HFF-Myc (cell line): ENCODE measurements around the gene TMSB4X.
"Not testable (repeated sequence)": the region's sequence is repeated elsewhere in the genome, so short reads cannot be mapped to it uniquely, and the experiment has no call there.

Experiments
- DNase-seq: peaks from one replicate; pipeline ENCODE4 v3.0.0-alpha.2; 2011; ENCODE audit warnings: low read depth; ENCODE audit errors: extremely low read depth
- H3K4me3 ChIP-seq: replicated peaks from 2 replicates; pipeline ENCODE4 v1.5.1; 2011; ENCODE audit warnings: low read depth, mild to moderate bottlenecking, control low read depth, low read length
- TF ChIP-seq, protein P1 (sequence below): IDR thresholded peaks from 2 replicates; pipeline ENCODE4 v1.5.1; 2012; ENCODE audit warnings: mild to moderate bottlenecking, low read depth, low read length, control low read depth; ENCODE audit errors: missing control alignments

Gene TMSB4X

DNA sequence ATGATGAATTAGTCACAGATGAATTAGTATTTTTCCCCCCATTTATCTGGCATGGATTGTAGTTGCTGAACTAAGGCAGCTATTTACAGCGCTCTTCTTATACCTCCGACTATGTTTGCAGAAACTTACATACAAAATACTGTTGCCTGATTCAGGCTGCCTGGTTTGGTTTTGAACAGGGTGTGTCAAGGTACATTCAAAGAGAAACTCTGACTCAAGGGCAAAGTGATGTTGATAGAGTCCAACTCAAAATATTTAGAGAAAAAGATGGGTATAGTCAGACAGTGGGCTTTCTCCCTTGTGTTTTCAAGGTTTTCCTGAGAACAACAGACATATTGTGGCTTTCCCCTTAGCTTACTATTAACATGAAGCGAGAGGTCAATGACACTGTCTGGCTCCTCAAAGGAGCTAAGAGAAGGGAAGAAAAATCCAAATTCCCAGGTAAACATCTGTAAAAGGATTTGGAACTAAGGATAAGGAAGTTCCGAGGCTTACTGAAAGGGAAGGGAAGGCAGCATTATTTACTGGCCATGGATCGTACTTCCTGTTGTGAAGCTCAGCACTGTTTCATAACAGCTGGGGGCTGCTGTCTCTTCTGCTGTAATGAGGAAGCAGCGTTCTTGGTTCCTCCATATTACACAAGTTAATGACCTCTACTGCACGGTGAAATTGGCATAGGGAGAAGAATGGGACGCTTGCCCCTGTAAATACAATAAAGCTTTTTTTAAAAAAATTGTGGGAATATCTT lies 38.6 kb downstream of the TMSB4X start:
- DNase-seq: no peak
- TF ChIP-seq, protein P1, sequence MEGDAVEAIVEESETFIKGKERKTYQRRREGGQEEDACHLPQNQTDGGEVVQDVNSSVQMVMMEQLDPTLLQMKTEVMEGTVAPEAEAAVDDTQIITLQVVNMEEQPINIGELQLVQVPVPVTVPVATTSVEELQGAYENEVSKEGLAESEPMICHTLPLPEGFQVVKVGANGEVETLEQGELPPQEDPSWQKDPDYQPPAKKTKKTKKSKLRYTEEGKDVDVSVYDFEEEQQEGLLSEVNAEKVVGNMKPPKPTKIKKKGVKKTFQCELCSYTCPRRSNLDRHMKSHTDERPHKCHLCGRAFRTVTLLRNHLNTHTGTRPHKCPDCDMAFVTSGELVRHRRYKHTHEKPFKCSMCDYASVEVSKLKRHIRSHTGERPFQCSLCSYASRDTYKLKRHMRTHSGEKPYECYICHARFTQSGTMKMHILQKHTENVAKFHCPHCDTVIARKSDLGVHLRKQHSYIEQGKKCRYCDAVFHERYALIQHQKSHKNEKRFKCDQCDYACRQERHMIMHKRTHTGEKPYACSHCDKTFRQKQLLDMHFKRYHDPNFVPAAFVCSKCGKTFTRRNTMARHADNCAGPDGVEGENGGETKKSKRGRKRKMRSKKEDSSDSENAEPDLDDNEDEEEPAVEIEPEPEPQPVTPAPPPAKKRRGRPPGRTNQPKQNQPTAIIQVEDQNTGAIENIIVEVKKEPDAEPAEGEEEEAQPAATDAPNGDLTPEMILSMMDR: no peak
- no peak overlapping the region for H3K4me3 ChIP-seq

DNA sequence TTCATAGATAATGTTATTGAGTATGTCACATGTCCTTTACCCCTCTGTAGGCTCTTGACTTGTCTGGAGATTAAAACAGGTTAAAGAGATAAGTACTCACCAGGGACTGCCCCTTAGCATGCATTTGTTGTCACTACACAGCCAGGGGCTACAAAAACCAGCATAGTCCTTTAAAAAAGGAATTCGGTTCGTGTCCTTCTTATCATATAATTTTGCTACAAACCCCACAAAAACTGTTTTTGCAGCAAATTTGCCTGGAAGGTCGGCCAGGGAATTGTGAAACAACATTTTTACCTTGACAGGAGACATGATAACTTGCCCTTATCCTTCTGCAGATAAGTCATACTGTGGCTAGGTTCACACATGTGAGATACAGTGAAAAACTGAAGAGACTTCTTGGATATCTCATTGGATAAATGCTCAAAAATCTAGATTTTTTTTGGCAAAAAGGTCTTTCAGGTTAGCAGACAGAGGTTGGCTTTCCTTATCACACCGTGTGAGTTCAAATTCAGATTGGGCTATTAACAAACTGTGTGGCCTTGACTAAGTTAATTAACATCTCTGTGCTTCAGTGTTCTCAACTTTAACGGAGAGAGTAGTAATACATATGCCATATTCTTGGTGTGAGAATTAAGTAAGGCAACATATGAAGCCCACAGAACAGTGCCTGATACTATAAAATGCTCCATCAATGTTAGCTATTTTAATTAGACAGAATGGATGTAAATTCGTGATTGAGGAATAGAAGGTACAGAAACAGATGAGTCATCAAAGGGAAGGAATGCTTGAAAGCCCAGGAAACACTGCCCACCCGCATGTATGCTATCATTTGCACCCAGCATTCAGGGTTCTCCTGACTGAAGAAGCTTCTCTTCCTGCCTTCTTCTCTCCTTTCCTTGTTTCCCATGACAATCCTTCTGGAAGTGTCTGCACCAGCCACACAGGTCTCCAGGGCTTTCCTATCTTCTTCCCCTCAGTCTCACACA lies 39.5 kb downstream of the TMSB4X start:
- TF ChIP-seq, protein P1: no peak
- H3K4me3 ChIP-seq: no peak overlapping the region
- no peak for DNase-seq

DNA sequence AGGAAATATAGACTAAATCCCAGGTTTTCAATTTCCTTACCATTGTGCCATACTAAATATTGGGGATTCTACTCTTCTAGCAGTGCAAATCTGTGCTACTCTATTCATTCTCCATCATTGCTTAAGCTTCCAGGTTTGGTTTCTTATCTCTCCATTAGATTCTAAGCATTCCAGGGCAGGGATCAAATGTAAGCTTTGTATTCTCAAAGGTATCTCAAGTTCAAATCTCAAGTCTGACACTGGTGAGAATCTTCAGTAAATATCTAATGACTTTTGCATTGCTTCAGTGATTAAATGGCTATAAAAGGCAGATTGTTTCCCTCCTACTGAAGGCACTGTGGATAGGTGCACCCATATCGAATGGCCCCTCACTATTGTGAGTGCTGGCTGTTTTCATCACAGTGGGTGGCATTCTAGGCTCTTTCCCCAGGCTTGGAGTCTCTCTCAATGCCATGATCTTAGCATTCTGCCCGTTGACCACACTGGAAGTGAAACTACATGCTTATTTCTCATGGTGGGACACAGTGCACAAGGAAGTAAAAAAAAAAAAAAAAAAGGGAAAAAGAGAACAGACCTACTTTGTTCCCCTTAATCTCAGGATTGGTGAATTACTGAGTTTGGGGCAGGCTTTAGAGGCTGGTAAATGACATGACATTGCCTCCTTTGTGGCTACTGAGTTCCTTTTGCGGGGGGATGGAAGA lies 40.8 kb downstream of the TMSB4X start:
- no peak for DNase-seq
- TF ChIP-seq, protein P1: no peak
- H3K4me3 ChIP-seq: no peak overlapping the region

DNA sequence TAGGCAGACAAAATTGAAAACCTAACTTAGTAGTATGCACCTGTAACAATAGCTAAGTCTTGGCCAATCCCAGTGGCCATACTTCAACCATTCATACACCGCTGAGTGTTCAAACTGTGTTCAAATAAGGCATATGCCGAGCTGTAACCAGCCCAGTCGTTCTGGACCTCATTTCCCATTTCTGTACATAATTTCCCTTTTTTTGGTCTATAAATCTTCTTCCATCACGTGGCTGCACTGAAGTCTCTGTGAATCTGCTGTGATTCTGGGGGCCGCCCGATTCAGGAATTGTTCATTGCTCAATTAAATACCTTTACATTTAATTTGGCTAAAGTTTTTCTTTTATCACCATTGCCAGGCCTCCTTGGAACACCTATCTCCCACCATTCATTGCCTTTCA lies 41.8 kb downstream of the TMSB4X start:
- not testable (repeated sequence) for DNase-seq, H3K4me3 ChIP-seq

DNA sequence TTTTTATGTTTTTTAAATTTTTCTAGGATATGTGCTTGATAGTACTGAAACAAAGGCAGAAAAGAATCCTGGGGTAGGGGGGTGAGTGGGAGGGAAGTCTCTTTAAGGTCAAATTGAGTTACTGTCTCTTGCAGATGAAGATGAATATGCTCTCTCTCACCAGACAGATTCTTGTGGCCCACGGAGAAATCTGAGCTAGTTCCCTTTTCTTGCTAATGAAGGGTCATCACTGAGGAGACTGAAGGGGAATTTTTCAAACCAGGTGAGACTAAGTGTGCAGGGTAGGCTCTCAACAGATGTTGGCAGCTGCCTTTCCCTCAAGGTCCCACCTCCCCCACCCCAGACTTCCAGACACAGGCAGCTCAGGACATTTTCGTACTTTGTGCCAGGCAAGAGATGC lies 48.0 kb downstream of the TMSB4X start:
- no peak for DNase-seq
- TF ChIP-seq, protein P1: no peak
- H3K4me3 ChIP-seq: no peak overlapping the region

DNA sequence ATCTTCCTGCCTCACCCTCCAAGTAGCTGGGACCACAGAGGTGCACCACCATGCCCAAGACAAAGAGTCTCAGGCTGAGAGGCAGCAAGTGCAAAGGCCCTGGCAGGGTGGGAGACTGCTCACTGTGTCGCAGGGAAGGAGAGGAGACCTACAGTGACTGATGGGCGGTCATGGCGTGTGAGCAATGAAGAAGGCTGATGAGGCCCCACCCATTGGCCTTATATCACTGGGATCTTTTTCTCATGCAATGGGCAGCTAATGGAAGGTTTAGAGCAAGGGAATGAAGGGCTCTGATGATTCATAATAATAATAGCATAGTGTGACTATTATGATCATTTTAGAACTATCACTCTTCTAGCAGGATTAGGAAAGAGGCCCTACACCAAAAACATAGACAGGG lies 48.7 kb downstream of the TMSB4X start:
- TF ChIP-seq, protein P1: no peak
- no peak overlapping the region for H3K4me3 ChIP-seq
- DNase-seq: no peak
